Stomach (tissue), 9 donors: ENCODE results near the gene MRPL27. TPM values are rescaled to one million over a fixed set of nuclear protein-coding genes. Genes with fewer than 3 reads are reported as not detected.

Experiments
- DNase-seq, 2 donors: peaks; one replicate each; pipeline versions ENCODE4 v3.0.0 to v3.0.0-alpha.2; 2013 to 2019
- H3K27ac ChIP-seq, 5 donors: fragments of 200-600 bp in 4 of 5; sonication (generic) in 4 of 5; one replicate each; pipeline ENCODE4 v1.5.1; 2013 to 2019; ENCODE audit warnings: mild to moderate bottlenecking in 1 of 5, moderate library complexity in 1 of 5
- H3K27me3 ChIP-seq, 3 donors: fragments of 200-600 bp; sonication (generic); one replicate each; pipeline ENCODE4 v1.5.1; 2017 to 2019; ENCODE audit warnings: mixed run types in 1 of 3
- H3K36me3 ChIP-seq, 4 donors: fragments of 200-600 bp; sonication (generic); 1 replicate in 3 of 4; 2 replicates in 1 of 4; pipeline ENCODE4 v1.5.1; 2016 to 2019
- H3K4me1 ChIP-seq, 4 donors: fragments of 200-600 bp; sonication (generic); one replicate each; pipeline ENCODE4 v1.5.1; 2016 to 2019
- H3K4me3 ChIP-seq, 4 donors: fragments of 200-600 bp; sonication (generic) in 3 of 4; one replicate each; pipeline ENCODE4 v1.5.1; 2016 to 2019; ENCODE audit warnings: mild to moderate bottlenecking in 1 of 4
- H3K9me3 ChIP-seq, 4 donors: fragments of 200-600 bp; sonication (generic); one replicate each; pipeline ENCODE4 v1.5.1; 2016 to 2019
- EP300 ChIP-seq: sonication (generic); formaldehyde crosslinking; IDR thresholded peaks from one replicate; pipeline ENCODE4 v1.6.1; 2017; ENCODE audit warnings: antibody characterized with exemption
- POLR2A ChIP-seq, 4 donors: fragments of 450-650 bp; IDR thresholded peaks; one replicate each; pipeline ENCODE4 v1.6.1; 2016; ENCODE audit warnings: antibody characterized with exemption in 4 of 4, control low read depth in 2 of 4, mild to moderate bottlenecking in 1 of 4, moderate library complexity in 1 of 4
- POLR2AphosphoS5 ChIP-seq, 3 donors: sonication (generic); formaldehyde crosslinking; IDR thresholded peaks; one replicate each; pipeline ENCODE4 v1.6.1; 2016; ENCODE audit warnings: antibody characterized with exemption in 3 of 3
- WGBS, 5 donors: extraction: QIAGEN DNeasy Blood & Tissue Kit in 3 of 5; methylation state at CpG; one replicate each; pipeline versions ENCODE4 v1.1.5 to v1.1.7; 2013 to 2018; 5-methylcytosine and 5-hydroxymethylcytosine counted together
- intact Hi-C: fragments of 100-400 bp; cut with DNase I; formaldehyde crosslinking; loops from one replicate; pipeline ENCODE4 v1.15.1; 2023; ENCODE audit warnings: low total_unique reads
- polyA plus RNA-seq, 3 donors: library from polyadenylated mRNA; stranded (reverse); fragments of 200-250 nt; gene quantifications; one replicate each; pipeline ENCODE4 v1.2.3, GENCODE V29; 2013
- total RNA-seq, 5 donors: library from RNA; depleted of rRNA; stranded (reverse); fragments of >200 nt; gene quantifications; one replicate each; pipeline versions ENCODE4 v1.1.0 to v1.2.3, GENCODE V29; 2014 to 2016
- TF ChIP-seq, protein P1 (sequence below), 7 experiments: fragments of 450-650 bp in 4 of 7; fragments of 200-600 bp in 3 of 7; sonication (generic) in 3 of 7; IDR thresholded peaks; one replicate each; pipeline ENCODE4 v1.5.1; 2016 to 2019; ENCODE audit warnings: antibody characterized with exemption in 7 of 7, control low read depth in 2 of 7, mild to moderate bottlenecking in 1 of 7
- donor health status: healthy with polysubstance abuse.
- donor health status: Bipolar disorder and iron deficiency.
- donor health status: healthy.

Gene MRPL27
- total and polyA plus RNA-seq, 8 donors, result 25.0 to 258 (median 60.1) TPM

DNA sequence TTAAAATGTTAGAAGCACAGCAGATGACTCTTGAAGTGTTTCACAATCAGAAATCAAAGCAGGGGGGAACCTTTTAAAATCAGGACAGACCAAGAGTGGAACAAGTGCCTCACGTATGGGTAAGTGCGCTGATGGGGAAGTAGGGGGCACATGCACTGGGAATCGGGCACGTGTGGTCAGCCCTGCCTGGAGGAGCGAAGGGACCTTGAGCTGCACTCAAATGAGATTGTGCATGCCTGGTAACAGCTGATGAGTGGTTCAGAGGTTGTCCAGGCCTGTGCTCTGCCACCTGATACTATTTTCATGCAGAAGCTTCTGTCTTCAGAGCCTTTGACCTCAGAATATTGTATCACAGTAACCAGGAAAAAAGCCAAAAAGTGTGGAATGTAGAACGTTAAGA lies 40.8 kb downstream of the MRPL27 start:
- Histone ChIP-seq H3K4me1 (peaks cover 0 to 16% (median 2%) of the 10 kb centered on the region in 4 donors), H3K4me3 (no peak overlapping the region), H3K27me3 (no peaks in the 10 kb centered on the region), H3K27ac (no peak overlapping the region), H3K9me3 (no peaks in the 10 kb centered on the region), H3K36me3 (no peaks in the 10 kb centered on the region)
- intact Hi-C loops, result no loop called here
- 66 to 81% (median 70%) methylated on average over 6 of the region's 6 CpGs for WGBS, 5 donors
- TF ChIP-seq POLR2A (IDR thresholded peaks at IDR 0.05), result no peak
- no peak for TF ChIP-seq POLR2AphosphoS5 (IDR thresholded peaks at IDR 0.05)
- no peak for DNase-seq

DNA sequence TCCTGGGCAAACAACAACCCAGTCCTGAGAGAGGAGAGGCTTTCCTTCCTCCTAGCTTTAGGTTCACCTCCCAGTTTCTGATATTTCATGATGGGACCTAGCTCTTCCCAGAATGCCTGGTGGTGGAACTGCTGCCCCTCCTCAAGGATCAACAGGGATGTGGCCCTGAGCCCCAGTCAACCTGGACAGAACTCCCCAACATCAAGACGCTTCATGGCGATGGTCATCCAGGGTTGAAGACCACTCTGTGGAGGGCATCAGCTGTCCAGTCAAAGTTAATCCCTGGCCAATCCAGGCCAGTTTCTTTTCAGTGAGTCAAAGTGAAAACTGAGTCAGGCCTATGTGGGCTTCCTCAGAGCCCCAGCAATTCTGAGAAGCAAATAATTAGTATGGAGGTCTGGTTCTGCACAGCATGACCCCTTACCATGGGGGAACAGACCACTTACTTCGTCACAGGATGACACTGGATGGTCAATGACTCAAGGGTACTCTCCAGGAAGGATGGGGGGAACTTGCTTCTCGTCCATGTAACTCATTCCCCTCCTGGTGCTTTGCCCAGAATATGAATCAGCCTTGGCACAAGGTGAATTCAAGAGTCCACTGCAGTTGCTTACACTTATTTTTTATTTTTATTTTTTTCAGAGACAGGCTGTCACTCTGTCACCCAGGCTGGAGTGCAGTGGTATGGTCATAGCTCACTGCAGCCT lies 41.7 kb downstream of the MRPL27 start:
- Histone ChIP-seq H3K27me3 (no peaks in the 10 kb centered on the region), H3K4me1 (peaks cover 0 to 16% (median 2%) of the 10 kb centered on the region in 4 donors), H3K9me3 (no peaks in the 10 kb centered on the region), H3K4me3 (no peak overlapping the region), H3K27ac (no peak overlapping the region), H3K36me3 (no peaks in the 10 kb centered on the region)
- no peak for TF ChIP-seq POLR2AphosphoS5 (IDR thresholded peaks at IDR 0.05)
- TF ChIP-seq, protein P1, sequence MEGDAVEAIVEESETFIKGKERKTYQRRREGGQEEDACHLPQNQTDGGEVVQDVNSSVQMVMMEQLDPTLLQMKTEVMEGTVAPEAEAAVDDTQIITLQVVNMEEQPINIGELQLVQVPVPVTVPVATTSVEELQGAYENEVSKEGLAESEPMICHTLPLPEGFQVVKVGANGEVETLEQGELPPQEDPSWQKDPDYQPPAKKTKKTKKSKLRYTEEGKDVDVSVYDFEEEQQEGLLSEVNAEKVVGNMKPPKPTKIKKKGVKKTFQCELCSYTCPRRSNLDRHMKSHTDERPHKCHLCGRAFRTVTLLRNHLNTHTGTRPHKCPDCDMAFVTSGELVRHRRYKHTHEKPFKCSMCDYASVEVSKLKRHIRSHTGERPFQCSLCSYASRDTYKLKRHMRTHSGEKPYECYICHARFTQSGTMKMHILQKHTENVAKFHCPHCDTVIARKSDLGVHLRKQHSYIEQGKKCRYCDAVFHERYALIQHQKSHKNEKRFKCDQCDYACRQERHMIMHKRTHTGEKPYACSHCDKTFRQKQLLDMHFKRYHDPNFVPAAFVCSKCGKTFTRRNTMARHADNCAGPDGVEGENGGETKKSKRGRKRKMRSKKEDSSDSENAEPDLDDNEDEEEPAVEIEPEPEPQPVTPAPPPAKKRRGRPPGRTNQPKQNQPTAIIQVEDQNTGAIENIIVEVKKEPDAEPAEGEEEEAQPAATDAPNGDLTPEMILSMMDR (IDR thresholded peaks at IDR 0.05), result no peak
- TF ChIP-seq POLR2A (IDR thresholded peaks at IDR 0.05), result no peak
- 65 to 92% (median 81%) methylated on average over 4 of the region's 4 CpGs for WGBS, 5 donors
- intact Hi-C loops, result no loop called here
- no peak for DNase-seq

DNA sequence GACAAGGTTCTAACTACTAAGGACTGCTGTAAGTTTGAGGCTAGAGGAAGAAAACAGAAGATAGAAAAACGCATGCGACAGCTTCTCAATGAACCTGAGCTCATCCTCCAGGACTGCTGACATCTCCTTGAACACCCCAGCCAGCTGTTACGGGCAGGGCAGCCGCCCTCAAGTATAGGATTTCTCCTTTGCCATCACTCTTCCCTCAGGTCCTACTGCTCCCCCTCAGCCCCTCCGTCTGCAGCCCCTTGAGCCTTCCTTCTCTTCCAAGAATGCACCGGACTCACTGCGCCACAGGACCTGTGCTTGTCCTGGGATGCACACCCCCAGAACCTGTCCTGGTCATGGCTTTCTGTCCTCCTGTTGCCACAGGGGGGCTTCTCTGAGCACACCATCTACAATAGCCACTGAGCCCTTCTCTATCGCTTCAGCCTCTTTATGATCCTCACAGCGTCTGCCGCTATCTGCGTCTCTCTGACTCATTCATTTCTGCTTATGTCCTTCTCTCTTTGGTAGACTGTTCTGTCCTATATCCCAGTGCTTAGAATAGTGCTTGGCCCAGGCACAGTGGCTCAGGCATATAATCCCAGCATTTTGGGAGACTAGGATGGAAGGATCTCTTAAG lies 42.7 kb downstream of the MRPL27 start:
- H3K27me3 ChIP-seq, result no peaks in the 10 kb centered on the region
- WGBS, 5 donors, result 90 to 94% (median 93%) methylated on average over 11 of the region's 11 CpGs
- no peak overlapping the region for H3K27ac ChIP-seq
- TF ChIP-seq POLR2A (IDR thresholded peaks at IDR 0.05) (no peak), POLR2AphosphoS5 (IDR thresholded peaks at IDR 0.05) (no peak), EP300 (no peak)
- no peaks in the 10 kb centered on the region for H3K36me3 ChIP-seq
- peaks cover 0 to 16% (median 2%) of the 10 kb centered on the region in 4 donors for H3K4me1 ChIP-seq
- no peak for DNase-seq
- H3K4me3 ChIP-seq, result no peak overlapping the region
- no peaks in the 10 kb centered on the region for H3K9me3 ChIP-seq
- intact Hi-C loops, result no loop called here

DNA sequence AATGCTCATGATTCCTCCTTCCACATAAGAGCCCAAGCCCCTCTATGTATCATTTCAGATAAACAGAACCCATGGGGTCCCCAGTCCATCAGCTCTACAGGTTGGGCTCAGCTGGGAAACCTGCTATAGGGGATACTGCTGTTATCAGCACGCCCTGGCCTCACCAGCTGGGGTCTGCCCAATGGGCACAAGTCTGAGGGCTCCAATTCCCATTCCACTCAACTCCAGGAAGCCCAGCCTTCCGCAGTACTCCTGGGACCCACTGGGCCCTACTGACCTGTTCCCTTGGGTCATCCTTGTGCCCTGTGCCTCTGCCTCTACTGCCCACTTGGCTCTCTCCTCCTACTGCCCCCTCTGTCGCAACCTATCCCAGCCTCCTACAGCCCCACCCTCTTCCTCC lies 43.3 kb downstream of the MRPL27 start:
- intact Hi-C loops, result no loop called here

More for the DNA sequence above, 43.3 kb downstream of the MRPL27 start:
- H3K27me3 ChIP-seq, result no peaks in the 10 kb centered on the region
- DNase-seq, result no peak
- H3K36me3 ChIP-seq, result no peaks in the 10 kb centered on the region
- peaks cover 0 to 16% (median 2%) of the 10 kb centered on the region in 4 donors for H3K4me1 ChIP-seq
- no peak overlapping the region for H3K27ac ChIP-seq
- H3K9me3 ChIP-seq, result no peaks in the 10 kb centered on the region
- H3K4me3 ChIP-seq, result no peak overlapping the region
- TF ChIP-seq POLR2A (IDR thresholded peaks at IDR 0.05) (no peak), POLR2AphosphoS5 (IDR thresholded peaks at IDR 0.05) (no peak), EP300 (no peak)
- TF ChIP-seq, protein P1 (IDR thresholded peaks at IDR 0.05), result no peak
- WGBS, 5 donors, result 74 to 91% (median 84%) methylated on average over 3 of the region's 3 CpGs
